H1 (cell line): ENCODE measurements around the gene MYL7. TPM values are rescaled to one million over a fixed set of nuclear protein-coding genes. Genes with fewer than 3 reads are reported as not detected.

Source experiments
- CTCF ChIA-PET: fragments of 300-600 bp; sonication (Branson Sonifier 250); formaldehyde crosslinking; loops from one replicate; lab custom pipeline; 2021; ENCODE audit not compliant: partially characterized antibody; lab: Charles Lee
- POLR2A ChIA-PET: fragments of 300-600 bp; sonication (Branson Sonifier 250); formaldehyde crosslinking; loops from one replicate; lab custom pipeline; 2021; ENCODE audit warnings: inconsistent platforms; ENCODE audit not compliant: partially characterized antibody; lab: Charles Lee
- DNase-seq, 2 experiments: peaks; one replicate each; pipeline versions ENCODE4 v3.0.0 to v3.0.0-alpha.2; 2010 to 2022; ENCODE audit warnings: low spot score in 2 of 2, low read depth in 1 of 2, mixed read lengths in 1 of 2
- FAIRE-seq: peaks from 2 replicates; lab custom pipeline; 2011; peaks lifted over from hg19 to GRCh38; lab: Jason Lieb, UNC
- H2AFZ ChIP-seq: 2 replicates; pipeline ENCODE4 v1.8.1; 2012; ENCODE audit warnings: low read length, inconsistent platforms
- H2AK5ac ChIP-seq: 2 replicates; pipeline ENCODE4 v1.6.1; 2013; ENCODE audit warnings: low read depth, low read length
- H2BK120ac ChIP-seq: replicated peaks from 2 replicates; pipeline ENCODE3; 2013; ENCODE audit warnings: low read depth, low read length, inconsistent platforms
- H2BK12ac ChIP-seq: 2 replicates; pipeline ENCODE4 v1.6.1; 2013; ENCODE audit warnings: low read depth, low read length
- H2BK15ac ChIP-seq: 2 replicates; pipeline ENCODE4 v1.6.1; 2013; ENCODE audit warnings: low read length
- H2BK20ac ChIP-seq: 2 replicates; pipeline ENCODE4 v1.6.1; 2013; ENCODE audit warnings: low read length
- H2BK5ac ChIP-seq: 2 replicates; pipeline ENCODE4 v1.6.1; 2013; ENCODE audit warnings: low read depth, low read length
- H3K14ac ChIP-seq: 2 replicates; pipeline ENCODE4 v1.6.1; 2013; ENCODE audit warnings: inconsistent platforms; ENCODE audit not compliant: insufficient read length
- H3K18ac ChIP-seq: 2 replicates; pipeline ENCODE4 v1.6.1; 2013; ENCODE audit warnings: low read length; ENCODE audit errors: extremely low read depth
- H3K23ac ChIP-seq: 2 replicates; pipeline ENCODE4 v1.6.1; 2013; ENCODE audit warnings: inconsistent platforms; ENCODE audit not compliant: insufficient read length
- H3K23me2 ChIP-seq: 2 replicates; pipeline ENCODE4 v1.6.1; 2013; ENCODE audit warnings: low read depth, low read length
- H3K27ac ChIP-seq: 2 replicates; pipeline ENCODE4 v1.6.1; 2011; ENCODE audit warnings: low read depth, low read length, inconsistent platforms
- H3K27me3 ChIP-seq, 4 experiments: replicated peaks in 1 of 4; 1 replicate in 1 of 4; 2 replicates in 3 of 4; pipeline versions ENCODE4 v1.6.1 to v1.8.1; 2011 to 2013; ENCODE audit warnings: low read length in 3 of 4, mild to moderate bottlenecking in 3 of 4, inconsistent platforms in 2 of 4, mixed read lengths in 2 of 4, moderate library complexity in 1 of 4; ENCODE audit not compliant: control insufficient read depth in 3 of 4, insufficient read depth in 3 of 4; ENCODE audit errors: extremely low read depth in 1 of 4
- H3K36me3 ChIP-seq, 4 experiments: 2 replicates each; pipeline versions ENCODE4 v1.6.1 to v1.8.1; 2011 to 2013; ENCODE audit warnings: mild to moderate bottlenecking in 4 of 4, low read length in 3 of 4, moderate library complexity in 2 of 4, control low read depth in 1 of 4, inconsistent platforms in 1 of 4; ENCODE audit not compliant: insufficient read depth in 4 of 4, control insufficient read depth in 2 of 4
- H3K4ac ChIP-seq: replicated peaks from 2 replicates; pipeline ENCODE3; 2013; ENCODE audit warnings: low read length, low read depth, mixed read lengths, inconsistent platforms; ENCODE audit not compliant: insufficient read length
- H3K4me1 ChIP-seq, 4 experiments: replicated peaks in 1 of 4; 1 replicate in 1 of 4; 2 replicates in 3 of 4; pipeline versions ENCODE4 v1.6.1 to v1.8.1; 2011 to 2013; ENCODE audit warnings: low read length in 3 of 4, inconsistent platforms in 2 of 4, mixed read lengths in 1 of 4; ENCODE audit not compliant: insufficient read depth in 4 of 4, control insufficient read depth in 3 of 4
- H3K4me2 ChIP-seq, 2 experiments: 2 replicates each; pipeline versions ENCODE4 v1.6.1 to v1.8.1; 2011 to 2013; ENCODE audit warnings: low read depth in 2 of 2, low read length in 2 of 2, control low read depth in 1 of 2, inconsistent platforms in 1 of 2, mild to moderate bottlenecking in 1 of 2; ENCODE audit not compliant: insufficient read depth in 1 of 2
- H3K4me3 ChIP-seq, 4 experiments: fragments of 200-600, 300-600 bp in 1 of 4; sonication (generic), shearing (Covaris generic), sonication (Bioruptor Twin) in 1 of 4; 2 replicates each; pipeline versions ENCODE4 v1.5.1 to v1.8.1; 2011 to 2016; ENCODE audit warnings: low read length in 4 of 4, low read depth in 3 of 4, control low read depth in 2 of 4, inconsistent platforms in 2 of 4, mild to moderate bottlenecking in 2 of 4, mixed read lengths in 1 of 4, moderate library complexity in 1 of 4; ENCODE audit not compliant: insufficient read depth in 2 of 4; ENCODE audit errors: extremely low read depth in 1 of 4
- H3K56ac ChIP-seq: replicated peaks from 2 replicates; pipeline ENCODE3; 2013; ENCODE audit warnings: low read depth, mild to moderate bottlenecking, mixed read lengths, low read length, inconsistent platforms; ENCODE audit not compliant: insufficient read length
- H3K79me1 ChIP-seq: 2 replicates; pipeline ENCODE4 v1.6.1; 2013; ENCODE audit warnings: low read depth, low read length, control low read depth
- H3K79me2 ChIP-seq, 2 experiments: 2 replicates each; pipeline versions ENCODE4 v1.6.1 to v1.8.1; 2012 to 2013; ENCODE audit warnings: low read length in 2 of 2, mild to moderate bottlenecking in 2 of 2, inconsistent platforms in 1 of 2; ENCODE audit not compliant: insufficient read depth in 2 of 2, control insufficient read depth in 1 of 2
- H3K9ac ChIP-seq, 4 experiments: replicated peaks in 1 of 4; 1 replicate in 1 of 4; 2 replicates in 3 of 4; pipeline versions ENCODE4 v1.6.1 to v1.8.1; 2011 to 2013; ENCODE audit warnings: low read depth in 3 of 4, low read length in 3 of 4, control low read depth in 2 of 4, mild to moderate bottlenecking in 2 of 4, moderate library complexity in 2 of 4, inconsistent platforms in 1 of 4; ENCODE audit errors: extremely low read depth in 1 of 4
- H3K9me3 ChIP-seq, 2 experiments: 2 replicates each; pipeline versions ENCODE4 v1.6.1 to v1.8.1; 2012 to 2013; ENCODE audit warnings: mild to moderate bottlenecking in 2 of 2, moderate library complexity in 2 of 2, control low read depth in 1 of 2, inconsistent platforms in 1 of 2, low read depth in 1 of 2, low read length in 1 of 2, mixed read lengths in 1 of 2; ENCODE audit not compliant: insufficient read depth in 2 of 2
- H4K20me1 ChIP-seq, 2 experiments: replicated peaks in 1 of 2; 2 replicates each; pipeline versions ENCODE3 to v1.8.1; 2011 to 2013; ENCODE audit warnings: inconsistent platforms in 2 of 2, low read length in 2 of 2, mild to moderate bottlenecking in 1 of 2; ENCODE audit not compliant: insufficient read depth in 2 of 2, control insufficient read depth in 1 of 2
- H4K5ac ChIP-seq: 2 replicates; pipeline ENCODE4 v1.6.1; 2013; ENCODE audit warnings: low read length, low read depth, mixed read lengths, inconsistent platforms; ENCODE audit not compliant: insufficient read length
- H4K8ac ChIP-seq: 2 replicates; pipeline ENCODE4 v1.8.0; 2013; ENCODE audit warnings: mild to moderate bottlenecking, moderate library complexity, low read length, inconsistent platforms; ENCODE audit not compliant: insufficient read depth; ENCODE audit errors: extremely low read depth
- H4K91ac ChIP-seq: replicated peaks from 2 replicates; pipeline ENCODE3; 2013; ENCODE audit warnings: low read length, mixed read lengths, inconsistent platforms; ENCODE audit not compliant: insufficient read length
- ASH2L ChIP-seq: fragments of 200-600, 300-600 bp; sonication (generic); IDR thresholded peaks from one replicate; pipeline ENCODE4 v1.7.1; 2017; ENCODE audit warnings: low read length
- BRCA1 ChIP-seq: IDR thresholded peaks from 2 replicates; pipeline ENCODE4 v1.6.1; 2012; ENCODE audit warnings: low read depth, low read length, improper control_type of control experiment
- CTCF ChIP-seq, 3 experiments: IDR thresholded peaks; 1 replicate in 2 of 3; 2 replicates in 1 of 3; pipeline versions ENCODE4 v1.5.1 to v1.6.1; 2011; ENCODE audit warnings: low read length in 3 of 3, mild to moderate bottlenecking in 3 of 3, inconsistent platforms in 2 of 3, low read depth in 1 of 3, moderate library complexity in 1 of 3; ENCODE audit not compliant: insufficient read depth in 1 of 3; ENCODE audit errors: control extremely low read depth in 1 of 3
- EGR1 ChIP-seq: IDR thresholded peaks from 2 replicates; pipeline ENCODE4 v1.6.1; 2011; ENCODE audit warnings: low read depth, low read length, borderline replicate concordance
- KDM4A ChIP-seq: IDR thresholded peaks from one replicate; pipeline ENCODE4 v1.7.1; 2012; ENCODE audit warnings: low read depth, mild to moderate bottlenecking, moderate library complexity, low read length, inconsistent platforms; ENCODE audit not compliant: severe bottlenecking
- MAX ChIP-seq: IDR thresholded peaks from 2 replicates; pipeline ENCODE4 v1.6.1; 2012; ENCODE audit warnings: inconsistent platforms
- YY1 ChIP-seq: IDR thresholded peaks from 2 replicates; pipeline ENCODE4 v1.6.1; 2011; ENCODE audit warnings: low read depth, mild to moderate bottlenecking, low read length
- WGBS, 2 experiments: shearing (Covaris generic) in 1 of 2; methylation state at CpG; one replicate each; pipeline versions ENCODE4 v1.1.6 to v1.1.7; 2013 to 2015; ENCODE audit warnings: low lambda C conversion rate in 2 of 2, mixed read lengths in 2 of 2, inconsistent platforms in 1 of 2, low coverage in 1 of 2, missing lambda C conversion rate in 1 of 2; ENCODE audit not compliant: insufficient replicate concordance in 2 of 2, insufficient coverage in 1 of 2, insufficient read length in 1 of 2; ENCODE audit errors: extremely low coverage in 1 of 2, missing lambda C conversion rate in 1 of 2; 5-methylcytosine and 5-hydroxymethylcytosine counted together
- polyA plus RNA-seq, 7 experiments: library from polyadenylated mRNA; depleted of rRNA in 3 of 7; stranded (reverse) in 5 of 7; unstranded in 2 of 7; fragments of >200 nt in 5 of 7; fragments of 200-250 nt in 2 of 7; gene quantifications; 1 replicate in 5 of 7; 2 replicates in 1 of 7; 4 replicates in 1 of 7; pipeline versions ENCODE4 v1.2.1 to v1.2.3, GENCODE V29; 2011 to 2013; ENCODE audit warnings: missing spikeins in 2 of 7, mixed read lengths in 2 of 7
- total RNA-seq: library from RNA; stranded (reverse); fragmentation: NEBNext Ultra II Directional; extraction: Animal tissue kit (Norgen Biotek cat#: 25700); gene quantifications from 2 replicates; pipeline ENCODE4 v1.2.1, GENCODE V29; 2021

Gene MYL7
- total and polyA plus RNA-seq, 2 of the 8 experiments (the other 6 are each of a cell fraction or from before 2014, with no cell fraction given) = 3.3 to 3.4 TPM

GRCh38 chr7:44103923-44104859, 36.9 kb downstream of the MYL7 start, which contains the start of gene AEBP1:
TSS of gene AEBP1 (plus strand) at chr7:44104345. CDS start at chr7:44104666, 321 bp downstream.
- 0 out of 2 replicates have a peak within 1 kb of the TSS, but pooled peaks have one; percentile 65 for H2AK5ac ChIP-seq
- peak within 1 kb of the TSS; percentile 60; the same call in 1 of the 2 replicates for H2BK12ac ChIP-seq
- no peak within 1 kb of the TSS; the same call in 1 of the 2 replicates for H2AFZ ChIP-seq
- no peak within 1 kb of the TSS for H3K14ac ChIP-seq
- no peak within 1 kb of the TSS for H3K23ac ChIP-seq
- no peak within 1 kb of the TSS for H3K56ac ChIP-seq
- no peak within 1 kb of the TSS for H2BK20ac ChIP-seq
- H3K4ac ChIP-seq = peak within 1 kb of the TSS; percentile 21
- peak within 1 kb of the TSS; percentile 84 to 98 for H3K4me2 ChIP-seq
- no peaks in the 10 kb centered on the region for H3K9me3 ChIP-seq
- FAIRE-seq = no peak
- 7% methylated on average over 31 of the region's 87 CpGs; no CpG with 5 or more reads in 1 of the 2 experiments for WGBS, 2 experiments
- H3K79me1 ChIP-seq = peaks cover 4% of the 10 kb centered on the region; the same call in 1 of the 2 replicates
- H4K91ac ChIP-seq = no peak within 1 kb of the TSS
- peaks cover 0 to 12% (median 9%) of the 10 kb centered on the region in 4 experiments; a peak in 6 of 7 replicates for H3K4me1 ChIP-seq
- peaks cover 15% of the 10 kb centered on the region for H3K23me2 ChIP-seq
- POLR2A ChIA-PET = interaction anchor here (1.0 to 2.0 kb wide), 3 partner anchors 11 to 43 kb away, joined by 3 to 13 read pairs (median 8); no protein-coding TSS in a partner anchor
- H3K27ac ChIP-seq = no peak within 1 kb of the TSS
- H3K36me3 ChIP-seq = no peaks in the 10 kb centered on the region; a peak in 2 of 8 replicates
- peak within 1 kb of the TSS; percentile 18 for H4K5ac ChIP-seq
- CTCF ChIA-PET = interaction anchor here (1.2 to 1.4 kb wide), 2 partner anchors 31 to 117 kb away, joined by 4 to 5 read pairs; no protein-coding TSS in a partner anchor
- no peak within 1 kb of the TSS; the same call in none of the 2 replicates for H3K18ac ChIP-seq
- H2BK120ac ChIP-seq = no peak within 1 kb of the TSS
- H2BK5ac ChIP-seq = peak within 1 kb of the TSS; percentile 35; the same call in 1 of the 2 replicates
- H3K4me3 ChIP-seq = peak within 1 kb of the TSS; percentile 52 to 87 (median 64)
- peak within 1 kb of the TSS; percentile 36; the same call in 1 of the 2 replicates for H4K8ac ChIP-seq
- H3K9ac ChIP-seq = no peak within 1 kb of the TSS; a peak in 2 of 7 replicates
- DNase-seq = peak in 1 of 2 experiments; percentile 78
- no peaks in the 10 kb centered on the region; a peak in 1 of 4 replicates for H3K79me2 ChIP-seq
- peak within 1 kb of the TSS; percentile 36; the same call in 1 of the 2 replicates for H2BK15ac ChIP-seq
- H3K27me3 ChIP-seq = peaks cover 0 to 29% (median 16%) of the 10 kb centered on the region in 4 experiments; a peak in 6 of 7 replicates
- peaks cover 2 to 3% of the 10 kb centered on the region in 2 experiments for H4K20me1 ChIP-seq
- TF ChIP-seq EGR1 (no peak), CTCF (IDR thresholded peaks at IDR 0.05; ENCODE audit: control extremely low read depth in 1 of 3, insufficient read depth in 1 of 3, low read depth in 1 of 3, low read length in 3 of 3) (peak in 2 of 3 experiments; percentile 13 to 19; a peak in 2 of 4 replicates), MAX (0 out of 2 replicates have a peak, but pooled peaks have one; percentile 36), YY1 (peak; percentile 45; the same call in 1 of the 2 replicates), BRCA1 (no peak), ASH2L (peak; percentile 85), KDM4A (peak; percentile 56)
